ENCODE results near the gene CPNE4.

DNA sequence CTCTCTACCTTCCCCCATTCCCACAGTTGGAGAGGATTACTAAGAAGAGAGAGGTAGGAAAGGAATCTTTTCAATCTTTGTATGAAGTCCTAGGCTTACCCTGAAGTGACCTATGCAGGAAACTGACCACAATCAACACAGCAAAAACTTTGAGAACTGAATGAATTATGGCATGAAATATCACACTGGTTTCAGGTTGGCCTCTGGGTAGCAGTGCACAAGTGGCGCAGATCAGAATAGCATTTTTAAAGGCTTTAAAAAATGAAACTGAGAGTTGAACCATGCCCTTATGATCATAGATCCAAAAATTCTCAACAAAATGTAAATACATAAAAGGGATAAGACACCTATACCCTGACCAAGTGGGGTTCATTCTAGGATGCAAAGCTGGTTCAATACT, 198.9 kb downstream of the CPNE4 start:
- TF ChIP-seq, protein P1, sequence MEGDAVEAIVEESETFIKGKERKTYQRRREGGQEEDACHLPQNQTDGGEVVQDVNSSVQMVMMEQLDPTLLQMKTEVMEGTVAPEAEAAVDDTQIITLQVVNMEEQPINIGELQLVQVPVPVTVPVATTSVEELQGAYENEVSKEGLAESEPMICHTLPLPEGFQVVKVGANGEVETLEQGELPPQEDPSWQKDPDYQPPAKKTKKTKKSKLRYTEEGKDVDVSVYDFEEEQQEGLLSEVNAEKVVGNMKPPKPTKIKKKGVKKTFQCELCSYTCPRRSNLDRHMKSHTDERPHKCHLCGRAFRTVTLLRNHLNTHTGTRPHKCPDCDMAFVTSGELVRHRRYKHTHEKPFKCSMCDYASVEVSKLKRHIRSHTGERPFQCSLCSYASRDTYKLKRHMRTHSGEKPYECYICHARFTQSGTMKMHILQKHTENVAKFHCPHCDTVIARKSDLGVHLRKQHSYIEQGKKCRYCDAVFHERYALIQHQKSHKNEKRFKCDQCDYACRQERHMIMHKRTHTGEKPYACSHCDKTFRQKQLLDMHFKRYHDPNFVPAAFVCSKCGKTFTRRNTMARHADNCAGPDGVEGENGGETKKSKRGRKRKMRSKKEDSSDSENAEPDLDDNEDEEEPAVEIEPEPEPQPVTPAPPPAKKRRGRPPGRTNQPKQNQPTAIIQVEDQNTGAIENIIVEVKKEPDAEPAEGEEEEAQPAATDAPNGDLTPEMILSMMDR (IDR thresholded peaks at IDR 0.05) = no peak
- no peak for TF ChIP-seq POLR2A (IDR thresholded peaks at IDR 0.05)
